Measurements from ENCODE around the gene IQCF6. TPM values are rescaled to one million over a fixed set of nuclear protein-coding genes. Genes with fewer than 3 reads are reported as not detected.

Gene IQCF6
- total RNA-seq, result not detected in 2 replicates

GRCh38 chr3:51779137-51779536, at the start of gene IQCF6:
Gene IQCF6, minus strand, starts transcription at chr3:51779237. Its CDS starts 13 bp downstream, at chr3:51779224.

Other genes starting within 250 kb of the IQCF6 start
- 10.7 and 10.8 TPM in 2 replicates for gene RAD54L2, start 240.5 kb downstream of the IQCF6 start, total RNA-seq
- 63.9 and 66.9 TPM in 2 replicates for gene TEX264, start 108.0 kb downstream of the IQCF6 start, total RNA-seq
- under 0.01 TPM in 1 of 2 replicates, not detected in the other for gene GRM2, start 72.2 kb downstream of the IQCF6 start, total RNA-seq
- not detected in 2 replicates for gene IQCF2, start 82.4 kb upstream of the IQCF6 start, total RNA-seq
- gene IQCF5, start 96.4 kb upstream of the IQCF6 start, total RNA-seq, result not detected in 2 replicates
- gene IQCF1, start 124.1 kb upstream of the IQCF6 start, total RNA-seq, result not detected in 2 replicates
- gene RRP9, start 162.7 kb upstream of the IQCF6 start, total RNA-seq, result 57.5 and 74.0 TPM in 2 replicates
- gene PARP3, start 163.1 kb upstream of the IQCF6 start, total RNA-seq, result 7.7 and 15.9 TPM in 2 replicates
- gene GPR62, start 176.1 kb upstream of the IQCF6 start, total RNA-seq, result not detected in 2 replicates
- 30.1 and 39.8 TPM in 2 replicates for gene PCBP4, start 188.2 kb upstream of the IQCF6 start, total RNA-seq
- gene ABHD14B, start 194.8 kb upstream of the IQCF6 start, total RNA-seq, result 19.5 and 23.0 TPM in 2 replicates
- 3.2 and 6.3 TPM in 2 replicates for gene ABHD14A, start 195.8 kb upstream of the IQCF6 start, total RNA-seq
- 84.0 and 137 TPM in 2 replicates for gene ACY1, start 204.3 kb upstream of the IQCF6 start, total RNA-seq
- 1,575 and 1,891 TPM in 2 replicates for gene RPL29, start 216.7 kb upstream of the IQCF6 start, total RNA-seq

Data from tracheal epithelial cell (primary cell).